ENCODE data around the gene ZBED2.

The ZBED2 gene

DNA sequence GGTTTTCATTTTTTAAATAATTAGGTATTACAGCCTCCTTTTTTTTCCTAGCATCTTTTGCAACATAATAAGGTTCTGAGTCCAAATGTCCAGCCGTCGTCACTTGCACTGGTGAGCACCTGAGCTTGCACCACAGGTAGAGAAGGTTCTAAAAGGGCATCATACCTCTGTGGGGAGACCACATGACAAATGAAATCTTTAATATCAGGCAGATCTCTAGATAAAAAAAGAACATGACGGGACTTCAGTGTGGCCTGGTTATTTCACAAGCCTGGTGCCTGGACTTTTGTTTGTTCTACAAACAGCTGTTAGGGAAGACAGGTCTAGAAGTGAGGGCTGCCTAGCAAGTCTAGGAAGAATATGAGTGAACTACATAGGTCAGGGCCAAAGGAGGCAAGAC lies 3.6 kb downstream of the ZBED2 start:
- no peak for DNase-seq
- Histone ChIP-seq H3K14ac (ENCODE audit: low read length) (no peak overlapping the region), H2BK12ac (ENCODE audit: low read length) (no peak overlapping the region), H3K36me3 (ENCODE audit: control insufficient read depth in 1 of 2, insufficient read depth in 2 of 2, low read length in 2 of 2) (no peaks in the 10 kb centered on the region), H2BK120ac (ENCODE audit: insufficient read depth, low read length, poor library complexity) (no peak overlapping the region), H3K4me2 (ENCODE audit: low read length) (no peak overlapping the region), H3K4me3 (ENCODE audit: low read depth, low read length) (no peak overlapping the region), H3K27me3 (ENCODE audit: insufficient read depth, low read length) (no peaks in the 10 kb centered on the region), H3K4me1 (ENCODE audit: control insufficient read depth in 1 of 2, insufficient read depth in 2 of 2, low read length in 2 of 2) (peaks cover 14 to 25% of the 10 kb centered on the region in 2 experiments), H3K18ac (ENCODE audit: low read length) (no peak overlapping the region), H3K9ac (ENCODE audit: low read length) (no peak overlapping the region), H4K91ac (ENCODE audit: low read depth, low read length) (peak overlapping the region; percentile 1), H2BK5ac (ENCODE audit: low read depth, low read length, poor library complexity) (no peak overlapping the region), H3K4ac (ENCODE audit: low read depth, low read length) (no peak overlapping the region), H3K9me3 (ENCODE audit: insufficient read depth, low read depth, low read length) (peaks cover 2% of the 10 kb centered on the region), H3K27ac (ENCODE audit: low read depth, low read length) (no peak overlapping the region), H2AFZ (ENCODE audit: insufficient read depth, low read length, poor library complexity) (no peak overlapping the region), H4K12ac (ENCODE audit: low read depth, low read length) (no peak overlapping the region), H4K8ac (ENCODE audit: low read depth, low read length) (no peak overlapping the region), H3K79me2 (ENCODE audit: control insufficient read depth, insufficient read depth, low read length, poor library complexity) (peaks cover 1% of the 10 kb centered on the region), H3K79me1 (ENCODE audit: low read length) (peaks cover 11% of the 10 kb centered on the region), H3K23ac (ENCODE audit: low read length) (no peak overlapping the region), H2AK5ac (ENCODE audit: low read length) (no peak overlapping the region)
- no CpG with 5 or more reads among the region's 3 CpGs for WGBS (ENCODE audit: extremely low coverage, insufficient coverage, insufficient read length)

- Histone ChIP-seq H3K9ac (ENCODE audit: low read length) (no peak overlapping the region), H3K36me3 (ENCODE audit: control insufficient read depth in 1 of 2, insufficient read depth in 2 of 2, low read length in 2 of 2) (no peaks in the 10 kb centered on the region), H4K12ac (ENCODE audit: low read depth, low read length) (no peak overlapping the region), H3K4me3 (ENCODE audit: low read depth, low read length) (no peak overlapping the region), H2BK12ac (ENCODE audit: low read length) (no peak overlapping the region), H3K4me1 (ENCODE audit: control insufficient read depth in 1 of 2, insufficient read depth in 2 of 2, low read length in 2 of 2) (peaks cover 14 to 22% of the 10 kb centered on the region in 2 experiments), H2AFZ (ENCODE audit: insufficient read depth, low read length, poor library complexity) (no peak overlapping the region), H2BK120ac (ENCODE audit: insufficient read depth, low read length, poor library complexity) (no peak overlapping the region), H2AK5ac (ENCODE audit: low read length) (no peak overlapping the region), H3K27me3 (ENCODE audit: insufficient read depth, low read length) (no peaks in the 10 kb centered on the region), H3K4ac (ENCODE audit: low read depth, low read length) (no peak overlapping the region), H3K23ac (ENCODE audit: low read length) (no peak overlapping the region), H4K91ac (ENCODE audit: low read depth, low read length) (no peak overlapping the region), H2BK5ac (ENCODE audit: low read depth, low read length, poor library complexity) (no peak overlapping the region), H3K9me3 (ENCODE audit: insufficient read depth, low read depth, low read length) (peaks cover 2% of the 10 kb centered on the region), H3K14ac (ENCODE audit: low read length) (no peak overlapping the region), H3K18ac (ENCODE audit: low read length) (no peak overlapping the region), H3K27ac (ENCODE audit: low read depth, low read length) (peak overlapping the region; percentile 48), H3K4me2 (ENCODE audit: low read length) (no peak overlapping the region), H3K79me1 (ENCODE audit: low read length) (peaks cover 11% of the 10 kb centered on the region), H3K79me2 (ENCODE audit: control insufficient read depth, insufficient read depth, low read length, poor library complexity) (peaks cover 1% of the 10 kb centered on the region), H4K8ac (ENCODE audit: low read depth, low read length) (no peak overlapping the region)
- no CpG with 5 or more reads among the region's 1 CpG for WGBS (ENCODE audit: extremely low coverage, insufficient coverage, insufficient read length)
- DNase-seq, result peak; percentile 63 to 82
Observed at GRCh38 chr3:111590143-111590491, 5.0 kb downstream of the ZBED2 start.

GRCh38 chr3:111589303-111590142 lies 5.6 kb downstream of the ZBED2 start:
- no peak overlapping the region for H2BK12ac ChIP-seq (ENCODE audit: low read length)
- H2AFZ ChIP-seq (ENCODE audit: insufficient read depth, low read length, poor library complexity), result no peak overlapping the region
- H4K8ac ChIP-seq (ENCODE audit: low read depth, low read length), result no peak overlapping the region
- H3K9me3 ChIP-seq (ENCODE audit: insufficient read depth, low read depth, low read length), result peaks cover 2% of the 10 kb centered on the region
- no peak overlapping the region for H3K14ac ChIP-seq (ENCODE audit: low read length)
- no peak overlapping the region for H4K12ac ChIP-seq (ENCODE audit: low read depth, low read length)
- WGBS (ENCODE audit: extremely low coverage, insufficient coverage, insufficient read length), result no CpG with 5 or more reads among the region's 2 CpGs
- no peaks in the 10 kb centered on the region for H3K36me3 ChIP-seq (ENCODE audit: control insufficient read depth in 1 of 2, insufficient read depth in 2 of 2, low read length in 2 of 2)
- H3K4me2 ChIP-seq (ENCODE audit: low read length), result no peak overlapping the region
- H3K23ac ChIP-seq (ENCODE audit: low read length), result no peak overlapping the region
- peaks cover 10 to 20% of the 10 kb centered on the region in 2 experiments for H3K4me1 ChIP-seq (ENCODE audit: control insufficient read depth in 1 of 2, insufficient read depth in 2 of 2, low read length in 2 of 2)
- H3K9ac ChIP-seq (ENCODE audit: low read length), result no peak overlapping the region
- peaks cover 7% of the 10 kb centered on the region for H3K79me1 ChIP-seq (ENCODE audit: low read length)
- no peak overlapping the region for H3K4ac ChIP-seq (ENCODE audit: low read depth, low read length)
- H3K18ac ChIP-seq (ENCODE audit: low read length), result no peak overlapping the region
- H3K4me3 ChIP-seq (ENCODE audit: low read depth, low read length), result no peak overlapping the region
- no peak overlapping the region for H2BK120ac ChIP-seq (ENCODE audit: insufficient read depth, low read length, poor library complexity)
- peak overlapping the region; percentile 48 for H3K27ac ChIP-seq (ENCODE audit: low read depth, low read length)
- peak in 1 of 2 donors; percentile 23 for DNase-seq
- no peak overlapping the region for H2BK5ac ChIP-seq (ENCODE audit: low read depth, low read length, poor library complexity)
- no peak overlapping the region for H4K91ac ChIP-seq (ENCODE audit: low read depth, low read length)
- H3K27me3 ChIP-seq (ENCODE audit: insufficient read depth, low read length), result no peaks in the 10 kb centered on the region
- H2AK5ac ChIP-seq (ENCODE audit: low read length), result no peak overlapping the region
- H3K79me2 ChIP-seq (ENCODE audit: control insufficient read depth, insufficient read depth, low read length, poor library complexity), result peaks cover 1% of the 10 kb centered on the region

- no peak overlapping the region for H3K4me3 ChIP-seq (ENCODE audit: low read depth, low read length)
- H2BK5ac ChIP-seq (ENCODE audit: low read depth, low read length, poor library complexity), result no peak overlapping the region
- no peak overlapping the region for H3K14ac ChIP-seq (ENCODE audit: low read length)
- H3K4ac ChIP-seq (ENCODE audit: low read depth, low read length), result no peak overlapping the region
- H3K27ac ChIP-seq (ENCODE audit: low read depth, low read length), result no peak overlapping the region
- H3K4me1 ChIP-seq (ENCODE audit: control insufficient read depth in 1 of 2, insufficient read depth in 2 of 2, low read length in 2 of 2), result peaks cover 3 to 12% of the 10 kb centered on the region in 2 experiments
- no peak overlapping the region for H3K23ac ChIP-seq (ENCODE audit: low read length)
- no peak for DNase-seq
- H2BK120ac ChIP-seq (ENCODE audit: insufficient read depth, low read length, poor library complexity), result no peak overlapping the region
- no peak overlapping the region for H4K12ac ChIP-seq (ENCODE audit: low read depth, low read length)
- H2AFZ ChIP-seq (ENCODE audit: insufficient read depth, low read length, poor library complexity), result no peak overlapping the region
- H4K8ac ChIP-seq (ENCODE audit: low read depth, low read length), result no peak overlapping the region
- H3K36me3 ChIP-seq (ENCODE audit: control insufficient read depth in 1 of 2, insufficient read depth in 2 of 2, low read length in 2 of 2), result no peaks in the 10 kb centered on the region
- H3K9me3 ChIP-seq (ENCODE audit: insufficient read depth, low read depth, low read length), result peaks cover 1% of the 10 kb centered on the region
- H3K27me3 ChIP-seq (ENCODE audit: insufficient read depth, low read length), result no peaks in the 10 kb centered on the region
- peaks cover 1% of the 10 kb centered on the region for H3K79me2 ChIP-seq (ENCODE audit: control insufficient read depth, insufficient read depth, low read length, poor library complexity)
- H3K9ac ChIP-seq (ENCODE audit: low read length), result no peak overlapping the region
- no peak overlapping the region for H3K4me2 ChIP-seq (ENCODE audit: low read length)
- H2BK12ac ChIP-seq (ENCODE audit: low read length), result no peak overlapping the region
- no peak overlapping the region for H4K91ac ChIP-seq (ENCODE audit: low read depth, low read length)
- H2AK5ac ChIP-seq (ENCODE audit: low read length), result no peak overlapping the region
- no peak overlapping the region for H3K18ac ChIP-seq (ENCODE audit: low read length)
- H3K79me1 ChIP-seq (ENCODE audit: low read length), result peaks cover 2% of the 10 kb centered on the region
Observed at GRCh38 chr3:111588527-111588926, 6.6 kb downstream of the ZBED2 start.

Data from trophoblast cell (in vitro differentiated cells and primary cell).